NT2/D1 (cell line): ENCODE results near the gene WDFY4.

ENCODE experiments used
- YY1 ChIP-seq: IDR thresholded peaks from 2 replicates; pipeline ENCODE4 v1.6.1; 2011; ENCODE audit not compliant: insufficient read length, insufficient read depth
- ZNF274 ChIP-seq: IDR thresholded peaks from 2 replicates; pipeline ENCODE4 v1.6.1; 2011; ENCODE audit warnings: mild to moderate bottlenecking, low read depth, low read length

DNA sequence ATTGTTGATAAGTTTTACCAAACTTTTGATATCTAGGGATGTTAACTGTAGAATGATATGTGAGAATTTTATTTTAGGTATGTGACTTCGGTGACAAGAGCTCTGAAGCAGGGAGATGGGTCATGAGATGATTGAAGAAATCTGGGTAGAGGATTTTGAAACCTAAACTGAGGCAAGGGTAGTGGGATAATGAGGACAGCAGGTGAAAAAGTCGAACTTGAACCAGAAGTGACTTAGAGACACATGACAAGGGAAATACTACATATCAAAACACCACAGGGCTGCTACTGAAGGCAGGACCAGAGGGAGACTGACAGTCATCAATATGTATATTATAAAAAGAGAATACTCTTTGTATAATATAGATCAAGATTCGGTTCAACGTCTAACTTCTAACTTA is 113.2 kb downstream of the WDFY4 start:
- TF ChIP-seq ZNF274 (no peak), YY1 (no peak)
